GM23248 (cell line): ENCODE data around the gene MROH7.

Experiments
- EZH2 ChIP-seq: fragments of 200-600 bp; sonication (generic); IDR thresholded peaks from 2 replicates; pipeline ENCODE4 v1.6.1; 2018; ENCODE audit warnings: antibody characterized with exemption, mild to moderate bottlenecking; ENCODE audit not compliant: insufficient read depth, poor library complexity, severe bottlenecking
- EZH2phosphoT487 ChIP-seq: fragments of 200-600 bp; sonication (generic); IDR thresholded peaks from 2 replicates; pipeline ENCODE4 v1.6.1; 2018; ENCODE audit warnings: antibody characterized with exemption, moderate library complexity, mild to moderate bottlenecking, low read depth; ENCODE audit not compliant: insufficient read depth

DNA sequence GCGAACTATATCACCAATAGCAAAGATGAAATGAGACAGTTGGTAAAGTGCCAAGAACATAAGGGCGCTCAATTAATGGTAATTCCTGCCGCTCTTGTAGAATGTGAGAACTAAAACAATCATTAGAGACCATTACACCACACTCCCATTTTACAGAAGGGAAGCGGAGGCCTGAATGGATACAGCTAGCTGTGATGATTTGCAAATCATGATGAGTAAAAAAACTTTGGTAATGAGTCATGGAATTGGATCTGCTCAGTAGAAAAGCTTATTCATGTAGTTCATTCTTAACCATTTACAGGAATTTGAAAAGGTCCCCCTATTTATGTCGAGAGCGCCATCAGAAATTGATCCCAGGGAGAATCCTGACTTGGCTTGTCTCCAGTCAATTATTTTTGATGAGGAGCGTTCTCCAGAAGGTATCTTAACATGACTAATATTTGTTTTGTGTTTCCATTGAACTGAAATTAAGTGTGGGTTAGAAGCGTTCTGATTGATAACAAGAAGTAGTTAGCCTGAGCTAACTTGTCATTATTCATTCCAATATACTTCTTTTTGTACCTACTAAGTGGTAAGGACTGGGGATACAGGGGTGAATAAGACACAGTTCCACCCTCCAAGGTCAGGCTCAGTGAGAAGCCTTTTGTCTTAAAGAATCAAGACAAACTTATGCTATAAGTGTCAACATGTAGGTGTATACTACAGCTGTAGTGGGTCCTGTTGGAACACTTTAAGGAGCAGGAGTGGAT, 74.9 kb downstream of the MROH7 start:
- TF ChIP-seq EZH2, result no peak
- no peak for TF ChIP-seq EZH2phosphoT487
